GM06990 (cell line): Measurements from ENCODE around the gene KANK4.

ENCODE experiments used
- DNase-seq: peaks from one replicate; pipeline ENCODE4 v3.0.0-alpha.2; 2011; ENCODE audit not compliant: insufficient read length; ENCODE audit errors: extremely low read depth
- H3K27me3 ChIP-seq: replicated peaks from 2 replicates; pipeline ENCODE4 v1.6.0; 2011; ENCODE audit warnings: low read length; ENCODE audit not compliant: control insufficient read depth, insufficient read depth
- H3K36me3 ChIP-seq: 2 replicates; pipeline ENCODE4 v1.5.1; 2011; ENCODE audit warnings: low read length; ENCODE audit not compliant: control insufficient read depth, insufficient read depth
- H3K4me3 ChIP-seq: replicated peaks from 2 replicates; pipeline ENCODE4 v1.5.1; 2011; ENCODE audit warnings: low read depth, mild to moderate bottlenecking, control low read depth, low read length
- CTCF ChIP-seq: IDR thresholded peaks from 2 replicates; pipeline ENCODE4 v1.5.1; 2011; ENCODE audit warnings: low read length, control low read depth, mild to moderate bottlenecking, inconsistent platforms; ENCODE audit not compliant: insufficient read depth, poor library complexity, severe bottlenecking

KANK4 gene

DNA sequence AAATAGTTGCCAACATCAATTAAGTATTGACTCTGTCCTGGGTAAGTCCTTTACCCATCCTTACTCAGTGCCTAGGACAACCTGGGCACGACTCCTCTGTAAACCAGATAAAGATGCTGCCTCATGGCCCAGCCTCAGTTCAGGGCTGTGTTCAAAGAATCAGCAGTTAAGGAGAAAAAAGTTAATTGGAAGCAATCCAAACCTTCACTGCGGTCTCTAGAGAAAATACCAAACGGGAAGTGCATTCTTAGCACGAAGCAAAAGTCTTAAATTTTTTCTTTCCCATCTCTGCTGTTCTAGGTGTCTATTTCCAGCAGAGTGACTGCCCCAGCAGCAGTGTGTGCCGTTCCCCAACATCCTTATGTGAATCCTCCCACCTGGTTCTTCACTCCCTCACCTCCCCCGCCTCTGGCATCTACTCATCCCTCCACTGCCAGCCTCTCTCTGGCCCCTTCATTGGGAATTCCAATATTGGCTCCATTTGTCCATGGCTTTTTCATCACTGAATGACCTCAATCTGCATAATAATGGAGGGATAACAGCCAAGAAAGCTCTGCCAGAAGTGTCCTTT lies 23.2 kb downstream of the KANK4 start:
- Histone ChIP-seq H3K4me3 (no peak overlapping the region), H3K27me3 (no peaks in the 10 kb centered on the region; the same call in 1 of the 2 replicates), H3K36me3 (no peaks in the 10 kb centered on the region)
- no peak for TF ChIP-seq CTCF
- DNase-seq, result no peak

GRCh38 chr1:62294261-62294660 lies 25.0 kb downstream of the KANK4 start:
- H3K4me3 ChIP-seq, result no peak overlapping the region
- no peaks in the 10 kb centered on the region for H3K27me3 ChIP-seq
- no peaks in the 10 kb centered on the region for H3K36me3 ChIP-seq
- TF ChIP-seq CTCF, result peak; percentile 45
- no peak for DNase-seq

DNA sequence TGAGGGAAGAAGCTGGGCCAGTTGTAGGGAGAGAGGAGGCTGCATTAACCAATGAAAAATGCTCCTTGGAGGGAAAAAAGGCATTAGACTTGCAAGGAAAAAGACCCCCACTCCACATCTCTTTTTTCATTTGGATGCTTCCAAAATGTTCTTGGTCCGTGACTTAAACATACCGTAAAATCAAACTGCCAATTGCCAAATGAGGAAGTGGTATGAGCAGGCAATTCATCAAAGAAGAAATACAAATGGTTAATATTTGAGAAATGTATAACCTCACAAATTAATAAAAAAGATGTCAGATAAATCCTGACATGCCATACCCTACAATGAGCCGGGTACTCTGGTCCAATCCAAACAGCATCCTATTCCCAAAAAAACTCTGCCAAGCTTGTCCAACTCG lies 30.6 kb downstream of the KANK4 start:
- TF ChIP-seq CTCF, result no peak
- Histone ChIP-seq H3K27me3 (peaks cover 4% of the 10 kb centered on the region), H3K36me3 (no peaks in the 10 kb centered on the region), H3K4me3 (no peak overlapping the region)
- DNase-seq, result no peak

DNA sequence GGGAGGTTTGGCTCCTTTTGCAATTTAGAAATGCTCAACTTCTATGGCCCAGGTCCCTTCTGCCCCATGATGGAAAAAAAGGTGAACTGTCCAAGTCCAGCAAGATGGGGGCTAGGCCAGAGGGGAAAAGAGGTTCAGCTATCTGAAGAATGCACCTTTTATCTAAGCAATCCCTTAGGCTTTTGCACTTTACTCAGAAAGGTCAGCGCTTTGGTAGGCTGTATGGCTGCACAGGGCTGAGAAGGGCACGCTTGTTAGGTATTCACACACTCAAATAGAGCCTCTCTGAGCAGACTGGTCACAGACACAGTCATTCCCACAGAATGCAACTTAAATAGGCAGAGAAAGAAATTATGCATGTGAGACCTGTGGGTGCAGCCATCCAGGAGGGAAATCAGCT lies 31.0 kb downstream of the KANK4 start:
- no peak for TF ChIP-seq CTCF
- peaks cover 4% of the 10 kb centered on the region for H3K27me3 ChIP-seq

GRCh38 chr1:62286786-62287224 lies 32.4 kb downstream of the KANK4 start:
- Histone ChIP-seq H3K4me3 (no peak overlapping the region), H3K27me3 (peaks cover 4% of the 10 kb centered on the region), H3K36me3 (no peaks in the 10 kb centered on the region)
- no peak for TF ChIP-seq CTCF
- DNase-seq, result no peak

More for the DNA sequence above, 31.0 kb downstream of the KANK4 start:
- Histone ChIP-seq H3K4me3 (no peak overlapping the region), H3K36me3 (no peaks in the 10 kb centered on the region)
- no peak for DNase-seq
